Measurements from ENCODE around the gene DNAJC22.

DNA sequence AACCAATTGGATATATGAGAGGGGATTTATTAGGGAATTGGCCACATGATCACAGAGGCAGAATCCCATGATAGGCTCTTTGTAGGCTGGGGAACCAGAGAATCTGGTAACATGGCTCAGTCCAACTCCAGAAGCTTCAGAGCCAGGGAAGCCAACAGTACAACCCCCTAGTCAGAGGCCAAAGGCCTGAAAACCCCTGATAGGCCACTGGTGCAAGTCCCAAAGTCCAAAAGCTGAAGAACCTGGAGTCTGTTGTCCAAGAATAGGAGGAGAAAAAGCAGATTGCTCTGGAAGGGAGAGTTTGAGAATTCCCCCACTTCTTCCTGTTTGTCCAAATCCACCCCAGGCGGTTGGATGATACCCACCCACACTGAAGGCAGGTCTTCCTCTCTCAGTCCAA is 31.9 kb upstream of the DNAJC22 start:
- no peak for TF ChIP-seq POLR2AphosphoS5 (IDR thresholded peaks at IDR 0.05; ENCODE audit: borderline replicate concordance, low read depth, low read length)
- no peak for TF ChIP-seq EZH2 (IDR thresholded peaks at IDR 0.05)

Measured in SK-N-MC (cell line).